ENCODE measurements around the gene CARHSP1.
"Not testable (repeated sequence)": the region's sequence is repeated elsewhere in the genome, so short reads cannot be mapped to it uniquely, and the experiment has no call there.

DNA sequence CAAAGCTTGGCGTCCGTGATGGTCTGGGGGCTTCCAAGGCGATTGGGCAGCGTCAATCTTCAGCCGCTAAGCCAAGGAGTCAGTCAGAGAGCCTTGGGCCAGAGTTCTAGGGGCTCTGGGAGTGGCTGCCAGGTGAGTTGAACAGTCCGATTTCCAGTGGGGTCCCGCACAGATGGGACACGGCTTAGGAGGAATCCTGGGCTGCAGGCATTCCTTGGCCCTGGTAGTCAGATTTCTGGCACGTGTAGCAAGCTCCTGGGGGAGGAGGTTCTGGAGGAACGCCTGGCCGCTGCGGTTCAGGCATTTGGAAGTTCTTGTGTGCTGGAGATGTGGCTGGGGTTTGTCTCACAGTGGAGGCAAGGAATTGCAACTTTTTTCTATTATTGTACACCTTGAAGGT is 25.5 kb downstream of the CARHSP1 start:
- TF ChIP-seq CTCF (IDR thresholded peaks at IDR 0.05 in 2 of 3, conservative IDR thresholded peaks at IDR 0.05 in 1 of 3; ENCODE audit: borderline replicate concordance in 1 of 3, insufficient read depth in 1 of 3, low read depth in 2 of 3, low read length in 2 of 3); FOSL1 (IDR thresholded peaks at IDR 0.05; ENCODE audit: low read depth): not testable (repeated sequence)
